Psoas muscle (tissue), 8 donors: ENCODE data around the gene UGT2B17. TPM values are rescaled to one million over a fixed set of nuclear protein-coding genes. Genes with fewer than 3 reads are reported as not detected.
"Not testable (repeated sequence)": the region's sequence is repeated elsewhere in the genome, so short reads cannot be mapped to it uniquely, and the experiment has no call there.

Experiments used
- ATAC-seq, 4 donors: fragments of 200-7000 bp; cut with Tn5 transposase; one replicate each; pipeline ENCODE4 v1.9.1; 2020; ENCODE audit warnings: moderate library complexity in 3 of 4, mild to moderate bottlenecking in 2 of 4
- DNase-seq, 2 donors: peaks; one replicate each; pipeline ENCODE4 v3.0.0-alpha.2; 2020
- H3K27ac ChIP-seq: fragments of 200-600 bp; one replicate; pipeline ENCODE4 v1.8.0; 2022
- H3K27me3 ChIP-seq, 3 donors: fragments of 200-600 bp in 1 of 3; one replicate each; pipeline versions ENCODE4 v1.6.1 to v1.8.0; 2013 to 2022; ENCODE audit warnings: low read length in 2 of 3, mild to moderate bottlenecking in 2 of 3, moderate library complexity in 1 of 3; ENCODE audit not compliant: insufficient read depth in 3 of 3
- H3K36me3 ChIP-seq, 2 donors: fragments of 200-600 bp in 1 of 2; one replicate each; pipeline versions ENCODE4 v1.6.1 to v1.8.0; 2013 to 2022; ENCODE audit warnings: low read depth in 1 of 2, mild to moderate bottlenecking in 1 of 2, moderate library complexity in 1 of 2; ENCODE audit not compliant: insufficient read depth in 1 of 2
- H3K4me1 ChIP-seq: fragments of 200-600 bp; one replicate; pipeline ENCODE4 v1.8.0; 2022
- H3K4me3 ChIP-seq: fragments of 200-600 bp; one replicate; pipeline ENCODE4 v1.8.0; 2022; ENCODE audit warnings: mild to moderate bottlenecking
- H3K9me3 ChIP-seq: fragments of 200-600 bp; one replicate; pipeline ENCODE4 v1.8.0; 2022
- WGBS, 3 donors: extraction: QIAGEN DNeasy Blood & Tissue Kit; methylation state at CpG; one replicate each; pipeline versions ENCODE4 v1.1.6 to v1.1.7; 2013; 5-methylcytosine and 5-hydroxymethylcytosine counted together
- intact Hi-C, 2 donors: fragments of 100-400 bp; cut with DNase I; formaldehyde crosslinking; loops; one replicate each; pipeline versions ENCODE4 v1.11.0 to v1.14.2; 2022
- polyA plus RNA-seq, 3 donors: library from polyadenylated mRNA; stranded (reverse); fragments of 200-250 nt; gene quantifications; one replicate each; pipeline ENCODE4 v1.2.3, GENCODE V29; 2013
- total RNA-seq, 4 donors: library from RNA; stranded (reverse); fragmentation: NEBNext Ultra II Directional in 2 of 4; extraction: Animal tissue kit (Norgen Biotek cat#: 25700) in 2 of 4; gene quantifications; one replicate each; pipeline versions ENCODE4 v1.2.1 to v1.2.4, GENCODE V29; 2021 to 2023
- TF ChIP-seq, protein P1 (sequence below): fragments of 200-600 bp; IDR thresholded peaks from one replicate; pipeline ENCODE4 v1.8.0; 2022; ENCODE audit warnings: antibody characterized with exemption
- donor health status: healthy with polysubstance abuse.
- donor health status: DM: no; HTN: no; CAD: no; lungs with moderate emphysema.
- donor health status: Bipolar disorder and iron deficiency.
- donor health status: healthy.
- donor health status: DM: yes; HTN: yes; CAD: no.
- donor health status: DM: no; HTN: no; CAD: no.
- donor health status: DM: no; HTN: no; CAD: no.
- donor health status: DM: yes; HTN: yes; CAD: no.

UGT2B17 gene
- total and polyA plus RNA-seq, 7 donors, result not detected

DNA sequence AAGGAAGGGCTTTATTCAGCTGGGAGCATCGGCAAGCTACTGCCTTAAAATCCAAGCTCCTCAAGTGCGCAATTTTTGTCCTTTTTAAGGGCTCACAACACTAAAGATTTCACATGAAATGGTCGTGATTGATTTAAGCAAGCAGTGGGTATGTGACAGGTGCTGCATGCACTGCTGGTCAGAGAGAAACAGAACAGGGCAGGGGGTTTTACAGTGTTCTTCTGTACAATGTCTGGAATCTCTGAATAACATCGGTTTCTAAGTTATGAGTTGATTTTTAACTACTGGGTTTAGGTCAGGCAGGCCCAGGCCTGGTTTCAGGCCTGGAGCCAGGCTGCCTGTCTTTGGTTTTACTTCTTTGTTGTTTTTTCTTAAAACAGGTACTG is 6.0 kb downstream of the UGT2B17 start:
- 64 to 68% methylated on average over 4 of the region's 4 CpGs; no CpG with 5 or more reads in 1 of the 3 donors for WGBS, 3 donors

DNA sequence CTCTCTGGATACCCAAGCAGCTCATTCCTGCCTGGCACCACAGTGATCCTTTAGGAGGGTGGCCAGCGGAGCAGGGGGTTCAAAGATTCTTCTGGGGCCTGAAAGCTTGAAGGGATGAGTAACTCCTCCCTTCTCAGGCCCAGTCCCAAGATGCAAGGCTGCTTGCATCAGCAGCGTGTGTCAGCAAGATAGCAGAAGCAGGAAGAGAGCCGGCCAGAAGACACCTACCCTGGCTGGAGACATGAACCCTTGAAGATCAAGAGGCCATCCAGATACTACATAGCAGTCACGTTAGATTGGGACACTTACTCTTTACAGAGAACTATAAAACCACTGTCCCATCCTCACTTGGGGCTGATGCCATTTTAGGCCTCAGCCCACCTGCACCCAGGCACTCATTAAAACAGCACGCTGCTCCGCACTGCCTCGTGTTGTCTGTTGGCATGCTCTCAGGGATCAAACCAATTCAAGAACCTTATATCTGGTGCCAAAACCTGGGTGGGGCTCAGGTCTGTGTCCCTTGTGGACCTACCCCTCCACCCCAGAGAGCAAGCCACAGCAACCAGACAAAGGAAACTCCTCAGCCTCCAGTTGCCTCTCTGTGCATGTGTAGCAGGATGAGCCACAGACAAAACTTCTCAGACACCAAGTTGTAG is 6.5 kb downstream of the UGT2B17 start:
- H3K27ac ChIP-seq, result no peak overlapping the region
- intact Hi-C loops, result loop anchor here in 1 of 2 donors (5.0 kb wide), 1 partner anchor 98 kb away; no protein-coding TSS in a partner anchor

More for the DNA sequence above, 6.0 kb downstream of the UGT2B17 start:
- Histone ChIP-seq H3K4me3 (no peak overlapping the region), H3K36me3 (no peaks in the 10 kb centered on the region), H3K9me3 (no peaks in the 10 kb centered on the region), H3K27ac (no peak overlapping the region), H3K4me1 (no peaks in the 10 kb centered on the region), H3K27me3 (no peaks in the 10 kb centered on the region)
- ATAC-seq (no peak), DNase-seq (no peak)
- intact Hi-C loops, result no loop called here
- TF ChIP-seq, protein P1, sequence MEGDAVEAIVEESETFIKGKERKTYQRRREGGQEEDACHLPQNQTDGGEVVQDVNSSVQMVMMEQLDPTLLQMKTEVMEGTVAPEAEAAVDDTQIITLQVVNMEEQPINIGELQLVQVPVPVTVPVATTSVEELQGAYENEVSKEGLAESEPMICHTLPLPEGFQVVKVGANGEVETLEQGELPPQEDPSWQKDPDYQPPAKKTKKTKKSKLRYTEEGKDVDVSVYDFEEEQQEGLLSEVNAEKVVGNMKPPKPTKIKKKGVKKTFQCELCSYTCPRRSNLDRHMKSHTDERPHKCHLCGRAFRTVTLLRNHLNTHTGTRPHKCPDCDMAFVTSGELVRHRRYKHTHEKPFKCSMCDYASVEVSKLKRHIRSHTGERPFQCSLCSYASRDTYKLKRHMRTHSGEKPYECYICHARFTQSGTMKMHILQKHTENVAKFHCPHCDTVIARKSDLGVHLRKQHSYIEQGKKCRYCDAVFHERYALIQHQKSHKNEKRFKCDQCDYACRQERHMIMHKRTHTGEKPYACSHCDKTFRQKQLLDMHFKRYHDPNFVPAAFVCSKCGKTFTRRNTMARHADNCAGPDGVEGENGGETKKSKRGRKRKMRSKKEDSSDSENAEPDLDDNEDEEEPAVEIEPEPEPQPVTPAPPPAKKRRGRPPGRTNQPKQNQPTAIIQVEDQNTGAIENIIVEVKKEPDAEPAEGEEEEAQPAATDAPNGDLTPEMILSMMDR, result no peak

DNA sequence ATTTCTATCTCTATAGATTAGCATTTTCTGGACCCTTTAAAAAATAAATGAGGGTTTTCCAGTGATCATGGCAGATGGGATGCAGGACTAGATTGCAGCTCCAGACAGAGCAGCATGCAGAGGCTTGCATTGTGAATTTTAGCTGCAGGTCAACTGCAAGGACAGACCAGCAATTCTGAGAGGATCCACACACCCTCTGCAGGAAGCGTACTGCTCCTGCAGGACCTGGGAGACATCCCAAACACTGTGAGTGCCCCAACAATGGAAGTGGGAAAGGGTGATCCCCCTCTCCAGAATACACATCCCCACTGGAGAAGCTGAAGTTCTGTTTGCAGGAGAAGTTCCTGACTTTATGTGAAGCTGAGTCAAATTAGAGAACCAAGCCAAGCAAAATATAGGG is 7.1 kb downstream of the UGT2B17 start:
- not testable (repeated sequence) for H3K36me3 ChIP-seq, ATAC-seq, H3K4me1 ChIP-seq, DNase-seq, H3K27ac ChIP-seq, H3K27me3 ChIP-seq, H3K9me3 ChIP-seq, H3K4me3 ChIP-seq
- intact Hi-C loops, result loop anchor here in 1 of 2 donors (5.0 kb wide), 1 partner anchor 98 kb away; no protein-coding TSS in a partner anchor
- 75 to 89% (median 81%) methylated on average over 1 of the region's 1 CpG for whole genome bisulfite sequencing, 3 donors

More for the DNA sequence above, 6.5 kb downstream of the UGT2B17 start:
- no peak for ATAC-seq
- TF ChIP-seq, protein P1, result no peak
- no peaks in the 10 kb centered on the region for H3K27me3 ChIP-seq
- no peaks in the 10 kb centered on the region for H3K4me1 ChIP-seq
- no peak overlapping the region for H3K4me3 ChIP-seq
- H3K36me3 ChIP-seq, result no peaks in the 10 kb centered on the region
- no peak for DNase-seq
- no peaks in the 10 kb centered on the region for H3K9me3 ChIP-seq
- 85 to 87% methylated on average over 7 of the region's 7 CpGs; no CpG with 5 or more reads in 1 of the 3 donors for WGBS, 3 donors

DNA sequence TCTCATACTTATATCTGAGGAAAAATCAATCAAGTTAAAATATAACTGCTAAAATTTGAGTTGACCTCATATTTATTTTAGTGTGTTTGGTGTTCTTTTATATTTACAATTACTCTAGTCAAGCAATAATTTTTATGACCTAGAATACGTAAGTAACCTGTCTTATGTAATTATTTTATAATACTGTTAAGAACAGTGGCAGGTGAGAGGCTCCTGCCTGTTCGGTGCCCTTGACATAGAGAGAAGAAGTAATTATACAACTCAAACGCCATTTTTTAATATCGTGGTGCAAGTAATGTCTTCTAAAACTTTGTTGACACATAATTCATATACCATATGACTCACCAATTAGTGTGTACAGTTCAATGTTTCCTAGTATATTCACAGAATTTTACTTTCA is 7.6 kb downstream of the UGT2B17 start:
- H3K4me3 ChIP-seq, result not testable (repeated sequence)

DNA sequence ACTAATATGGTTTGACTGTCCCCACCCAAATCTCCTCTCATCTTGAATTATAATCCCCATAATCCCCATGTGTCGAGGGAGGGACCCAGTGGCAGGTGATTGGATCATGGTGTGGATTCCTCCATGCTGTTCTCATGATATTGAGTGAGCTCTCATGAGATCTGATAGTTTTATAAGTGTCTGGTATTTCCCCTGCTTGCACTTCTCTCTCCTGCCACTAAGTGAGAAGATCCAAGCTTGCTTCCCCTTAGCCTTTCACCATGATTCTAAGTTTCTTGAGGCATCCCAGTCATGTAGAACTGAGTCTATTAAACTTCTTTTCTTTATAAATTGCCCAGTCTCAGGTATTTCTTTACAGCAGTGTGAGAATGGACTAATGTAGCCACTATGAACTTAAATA is 9.8 kb downstream of the UGT2B17 start:
- ATAC-seq, H3K36me3 ChIP-seq, H3K27ac ChIP-seq, H3K9me3 ChIP-seq, H3K4me3 ChIP-seq, H3K4me1 ChIP-seq, H3K27me3 ChIP-seq, DNase-seq: not testable (repeated sequence)
- intact Hi-C loops, result loop anchor here in 1 of 2 donors (5.0 kb wide), 1 partner anchor 101 kb away; no protein-coding TSS in a partner anchor
- 25 to 51% methylated on average over 1 of the region's 1 CpG; no CpG with 5 or more reads in 1 of the 3 donors for WGBS, 3 donors

More for the DNA sequence above, 7.6 kb downstream of the UGT2B17 start:
- not testable (repeated sequence) for H3K4me1 ChIP-seq, H3K27ac ChIP-seq, H3K36me3 ChIP-seq, DNase-seq, H3K27me3 ChIP-seq, H3K9me3 ChIP-seq, ATAC-seq
- intact Hi-C loops, result loop anchor here in 1 of 2 donors (5.0 kb wide), 1 partner anchor 99 kb away; no protein-coding TSS in a partner anchor
- 35 to 47% methylated on average over 4 of the region's 4 CpGs; no CpG with 5 or more reads in 1 of the 3 donors for WGBS, 3 donors

DNA sequence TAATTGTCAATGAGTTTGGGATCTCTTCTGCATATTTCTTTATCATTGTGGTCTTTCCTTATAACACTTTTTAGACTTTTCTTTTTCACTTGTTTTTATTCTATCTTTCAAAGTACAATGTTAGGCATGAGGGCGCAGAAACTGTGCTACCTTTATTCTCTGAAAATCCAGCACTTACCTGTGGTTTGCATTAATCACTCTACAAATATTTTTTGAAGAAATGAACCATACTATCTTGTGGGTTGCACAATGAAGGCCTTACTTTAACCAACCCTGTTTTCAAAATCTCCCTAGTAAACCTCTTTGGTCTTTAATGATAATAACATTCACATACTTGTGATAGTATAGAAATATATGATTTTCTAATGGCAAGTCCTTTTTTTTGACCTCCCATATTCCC is 11.0 kb downstream of the UGT2B17 start:
- H3K27me3 ChIP-seq, H3K27ac ChIP-seq, H3K4me1 ChIP-seq, ATAC-seq, H3K9me3 ChIP-seq, H3K4me3 ChIP-seq, H3K36me3 ChIP-seq, DNase-seq: not testable (repeated sequence)
- WGBS, 3 donors, result 91 to 94% methylated on average over 1 of the region's 1 CpG; no CpG with 5 or more reads in 1 of the 3 donors
- intact Hi-C loops, result loop anchor here in 1 of 2 donors (5.0 kb wide), 1 partner anchor 102 kb away; no protein-coding TSS in a partner anchor

DNA sequence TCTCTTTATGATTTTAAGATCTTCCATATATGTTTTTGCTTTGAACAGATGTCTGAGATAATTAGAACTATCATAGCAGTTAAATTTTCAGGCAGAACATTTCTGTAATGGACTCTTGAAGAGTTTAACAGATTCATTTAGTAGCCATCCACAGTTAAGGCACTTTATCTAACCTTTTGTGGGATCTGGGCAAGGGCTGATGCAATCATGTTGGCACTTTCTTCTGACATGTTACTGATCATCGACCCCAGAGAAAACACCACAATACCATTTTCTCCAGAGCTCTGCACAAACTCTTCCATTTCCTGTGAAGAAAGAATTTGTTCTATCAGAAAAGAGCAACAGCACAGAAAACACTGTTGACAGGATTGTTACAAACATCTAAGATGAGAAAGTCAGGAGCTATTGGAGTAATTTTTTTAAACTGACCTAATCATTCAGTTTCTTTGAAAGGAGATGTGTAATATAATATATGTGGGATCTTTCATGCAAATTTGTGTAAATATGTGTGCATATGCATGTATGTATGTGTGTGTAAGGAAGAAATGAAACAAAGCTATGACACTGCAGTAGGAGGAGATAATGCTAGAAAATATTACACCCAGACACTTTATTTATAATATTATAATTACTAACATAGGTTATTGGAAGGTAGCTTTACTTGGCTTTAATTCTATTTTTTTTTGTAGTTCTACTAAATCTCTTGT is 15.6 kb downstream of the UGT2B17 start:
- DNase-seq, H3K4me1 ChIP-seq, H3K27me3 ChIP-seq, ATAC-seq, intact Hi-C loops, H3K4me3 ChIP-seq, H3K27ac ChIP-seq, H3K9me3 ChIP-seq, H3K36me3 ChIP-seq: not testable (repeated sequence)
- no CpG with 5 or more reads among the region's 1 CpG for WGBS, 3 donors

DNA sequence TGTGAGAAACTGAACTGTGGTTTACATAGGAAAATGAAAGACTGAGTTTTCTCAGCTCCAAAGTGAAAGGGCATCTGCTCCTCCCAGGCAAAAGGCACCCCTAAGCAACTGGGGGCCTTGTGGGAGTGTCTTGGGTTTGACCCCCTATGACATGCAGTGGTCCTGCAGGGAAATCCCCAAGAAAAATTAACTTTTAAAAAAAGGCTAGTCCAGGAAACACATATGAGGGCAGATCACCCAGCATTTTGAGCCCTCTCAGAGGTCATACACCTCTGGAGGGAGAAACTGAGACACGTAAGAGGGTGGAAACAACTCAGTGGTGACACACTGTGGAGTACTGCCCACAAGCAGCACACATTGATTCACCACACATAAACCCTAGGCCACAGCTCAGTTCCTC is 22.3 kb downstream of the UGT2B17 start:
- H3K4me1 ChIP-seq, ATAC-seq, intact Hi-C loops, H3K27me3 ChIP-seq, H3K36me3 ChIP-seq, H3K4me3 ChIP-seq, H3K27ac ChIP-seq, H3K9me3 ChIP-seq, DNase-seq: not testable (repeated sequence)
- WGBS, 3 donors, result 75 to 78% methylated on average over 1 of the region's 1 CpG; no CpG with 5 or more reads in 1 of the 3 donors
